NCI-H1105 treated with DMSO at 0.1 percent for 48 hours (cell line): ENCODE measurements around the gene EPGN.

Experiments
- DNase-seq: peaks from one replicate; lab custom pipeline; 2025; lab: John Stamatoyannopoulos, UW

The EPGN gene

GRCh38 chr4:74308215-74308614 lies at the start of gene EPGN:
EPGN (plus strand) TSS chr4:74308470; CDS start chr4:74308534, 64 bp downstream.
- DNase-seq: no peak

DNA sequence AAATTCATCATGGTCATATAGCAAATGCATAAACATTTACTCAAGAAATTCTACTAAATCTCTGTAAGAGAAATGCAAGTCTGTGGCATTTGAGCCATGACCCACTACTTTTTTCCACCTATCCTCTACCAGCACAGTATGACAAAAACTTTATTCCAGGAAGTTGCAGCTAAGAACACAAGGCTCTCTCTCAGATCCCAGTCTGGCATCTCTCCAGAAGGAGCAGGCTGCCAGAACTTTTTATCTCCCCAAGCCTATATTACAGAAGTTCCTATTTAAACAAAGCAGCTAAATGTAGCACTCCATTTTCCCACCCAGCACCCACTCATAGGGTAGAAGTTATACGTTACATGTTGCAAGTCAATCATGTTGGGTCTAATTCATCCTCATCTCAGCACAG lies 49.3 kb upstream of the EPGN start:
- no peak for DNase-seq

DNA sequence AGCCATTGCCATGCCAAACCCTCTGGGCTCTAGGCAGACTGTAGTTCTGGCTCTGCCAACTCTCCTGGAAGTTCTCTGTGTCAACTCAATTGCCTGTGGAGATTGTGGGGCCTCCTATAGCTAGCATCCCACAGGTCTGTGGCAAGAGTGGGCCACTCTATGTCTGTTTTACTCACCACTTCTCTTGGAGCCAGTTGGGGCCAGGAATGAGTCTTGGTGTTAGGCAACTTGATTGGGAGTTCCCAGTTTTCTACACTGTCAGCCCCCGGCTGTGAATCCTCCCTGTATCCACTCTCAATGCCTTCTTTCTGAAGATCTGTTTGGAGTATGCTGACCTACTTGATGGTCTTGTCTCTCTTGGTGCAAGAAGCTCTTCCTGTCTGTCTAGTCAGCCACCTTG lies 48.2 kb upstream of the EPGN start:
- no peak for DNase-seq

- peak; percentile 10 for DNase-seq
Measured at GRCh38 chr4:74262522-74262921, 45.7 kb upstream of the EPGN start.

- no peak for DNase-seq
Measured at GRCh38 chr4:74263551-74263950, 44.7 kb upstream of the EPGN start.

DNA sequence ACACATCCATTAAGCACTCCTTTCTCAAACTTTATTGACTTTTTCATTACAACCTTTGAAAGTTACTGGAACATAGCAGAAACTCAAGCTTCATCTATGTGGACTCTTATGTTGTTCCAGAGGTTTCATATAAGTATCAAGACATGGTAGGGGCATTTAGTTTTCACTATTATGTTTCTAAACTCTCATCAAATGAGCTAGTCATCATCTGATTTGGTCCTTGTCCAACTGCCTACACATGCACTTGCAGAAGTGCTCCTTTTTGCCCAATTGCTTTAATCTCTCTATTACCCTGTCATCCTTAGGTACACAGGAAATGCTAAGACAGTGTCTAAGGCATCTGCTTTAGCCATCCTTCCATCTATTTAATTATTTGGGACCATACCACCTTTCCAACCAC lies 42.2 kb upstream of the EPGN start:
- DNase-seq: no peak

- DNase-seq: peak; percentile 30
Measured at GRCh38 chr4:74267998-74268606, 40.2 kb upstream of the EPGN start.

DNA sequence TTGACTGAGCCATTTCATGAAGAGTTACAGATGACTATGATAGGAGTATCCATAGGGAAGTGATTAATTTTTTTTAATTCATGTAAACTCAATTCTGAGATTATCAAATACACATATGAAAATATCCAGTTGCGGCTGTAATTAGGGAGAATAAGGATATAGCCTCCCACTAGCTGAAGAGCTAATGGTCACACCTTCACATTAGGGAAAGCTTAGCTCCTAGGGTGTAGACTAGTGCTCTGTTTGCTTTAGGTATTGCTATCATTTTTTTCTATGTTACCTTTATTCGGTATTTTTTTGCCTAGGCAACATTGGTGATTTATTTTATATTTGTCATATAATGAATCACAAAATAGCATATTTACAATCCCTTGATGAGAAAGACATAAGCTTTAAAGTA lies 39.6 kb upstream of the EPGN start:
- no peak for DNase-seq

DNA sequence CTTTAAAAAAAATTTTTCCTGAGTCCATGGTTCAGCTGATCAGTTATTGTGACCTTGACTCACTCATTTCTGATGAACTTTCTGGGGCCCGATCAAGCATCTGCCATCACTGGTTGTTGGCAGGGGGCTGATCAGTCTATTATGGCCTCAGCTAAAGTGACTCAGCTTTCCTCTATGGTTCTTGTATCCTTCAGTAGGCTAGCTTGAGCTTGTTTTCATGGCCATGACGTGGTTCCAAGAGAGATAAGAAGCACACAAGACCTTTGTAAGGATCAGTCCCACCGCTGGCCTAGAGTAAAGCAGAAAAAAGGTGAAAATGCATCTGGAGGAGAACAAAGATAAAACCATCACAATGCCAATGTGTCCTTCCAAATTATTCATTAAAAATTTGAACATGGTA lies 29.8 kb upstream of the EPGN start:
- DNase-seq: no peak

- no peak for DNase-seq
Measured at GRCh38 chr4:74279716-74280115, 28.6 kb upstream of the EPGN start.

DNA sequence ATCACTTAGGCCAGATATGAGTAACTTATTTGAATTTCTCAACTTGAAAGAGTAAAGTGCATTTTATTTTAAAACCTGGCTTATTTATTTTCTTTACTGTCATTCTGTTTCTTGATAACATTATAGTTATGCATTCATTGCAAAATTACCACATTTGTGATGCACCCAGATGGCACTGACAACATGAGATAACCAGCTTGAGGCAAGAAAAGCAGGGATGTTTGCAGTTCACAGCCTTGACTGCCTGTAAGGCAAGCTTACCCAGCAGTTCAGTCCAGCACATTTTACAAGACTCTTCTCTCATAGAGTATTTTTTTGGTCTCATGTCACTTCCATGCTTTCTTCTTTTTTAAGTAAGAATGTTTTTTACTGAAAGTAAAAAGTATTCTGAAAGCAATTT lies 25.3 kb upstream of the EPGN start:
- DNase-seq: no peak

DNA sequence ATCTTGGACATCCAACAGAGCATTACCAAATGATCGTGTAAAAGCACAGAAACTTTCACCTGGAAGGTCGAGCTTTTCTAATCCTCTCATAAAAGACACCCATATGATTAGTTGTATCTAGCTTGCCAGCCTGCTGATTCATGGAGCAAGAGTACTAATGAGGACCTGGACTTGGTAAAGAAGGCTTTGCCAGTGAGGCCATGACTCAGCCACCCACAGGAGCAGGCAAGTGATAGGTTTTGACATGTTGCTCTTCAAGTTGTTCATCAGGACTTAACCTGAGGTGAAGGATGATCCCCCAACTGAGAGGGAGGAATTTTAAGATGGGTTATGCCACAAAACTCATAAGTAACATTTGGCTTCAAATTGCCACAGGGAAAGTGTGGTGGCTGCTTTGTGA lies 24.7 kb upstream of the EPGN start:
- no peak for DNase-seq

DNA sequence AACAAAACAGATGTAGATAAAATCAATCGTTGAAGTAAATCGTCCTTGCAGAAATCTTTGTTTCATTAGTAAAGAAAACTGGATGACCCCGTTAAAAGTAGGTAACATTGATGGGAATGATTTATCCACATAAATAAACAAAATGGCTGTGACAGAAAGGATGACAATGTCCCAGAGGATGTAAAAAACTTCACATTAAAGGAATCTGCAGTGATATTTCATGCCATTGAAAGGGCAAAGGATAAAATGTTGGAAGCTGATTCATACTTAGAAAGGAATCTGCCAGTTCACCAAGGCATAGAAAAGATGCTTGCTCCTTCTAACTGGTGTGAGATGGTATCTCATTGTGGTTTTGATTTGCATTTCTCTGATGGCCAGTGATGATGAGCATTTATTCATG lies 24.2 kb upstream of the EPGN start:
- no peak for DNase-seq

DNA sequence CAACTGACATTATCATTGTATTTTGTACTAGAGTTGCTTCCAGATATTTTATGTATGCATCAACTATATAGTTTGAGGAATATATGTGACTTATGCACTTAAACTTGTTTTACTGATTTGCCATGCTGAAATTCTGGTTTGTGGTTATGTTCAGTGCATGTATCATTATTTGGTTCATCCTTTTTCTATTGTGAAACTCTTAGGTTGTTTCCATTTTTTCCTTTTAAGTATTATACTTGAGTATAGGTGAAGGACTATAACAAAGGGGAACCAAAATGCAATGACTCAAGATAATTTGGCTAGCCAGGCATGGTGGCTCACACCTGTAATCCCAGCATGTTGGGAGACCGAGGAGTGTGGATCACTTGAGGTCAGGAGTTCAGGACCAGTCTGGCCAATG lies 21.1 kb upstream of the EPGN start:
- DNase-seq: no peak

- no peak for DNase-seq
Measured at GRCh38 chr4:74287791-74288190, 20.5 kb upstream of the EPGN start.

DNA sequence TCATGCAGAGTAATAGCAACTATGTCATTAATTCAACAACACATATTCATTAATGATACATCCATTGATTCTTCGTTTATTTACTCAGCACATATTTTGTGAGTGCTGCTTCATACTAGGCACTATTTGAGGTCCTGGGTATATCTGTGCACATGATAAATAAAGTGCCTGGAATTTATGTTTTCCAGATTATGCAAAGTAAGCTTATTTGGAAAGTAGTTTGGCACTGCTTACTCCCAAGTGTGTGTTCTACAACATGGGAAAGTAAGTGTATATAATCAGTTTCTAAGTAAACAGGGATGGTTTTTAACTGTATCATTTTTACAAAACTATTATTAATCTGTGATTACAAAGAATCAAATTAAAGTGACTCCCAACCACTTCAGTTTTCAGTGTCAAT lies 16.8 kb upstream of the EPGN start:
- DNase-seq: no peak

- no peak for DNase-seq
Measured at GRCh38 chr4:74292111-74292870, 16.0 kb upstream of the EPGN start.

DNA sequence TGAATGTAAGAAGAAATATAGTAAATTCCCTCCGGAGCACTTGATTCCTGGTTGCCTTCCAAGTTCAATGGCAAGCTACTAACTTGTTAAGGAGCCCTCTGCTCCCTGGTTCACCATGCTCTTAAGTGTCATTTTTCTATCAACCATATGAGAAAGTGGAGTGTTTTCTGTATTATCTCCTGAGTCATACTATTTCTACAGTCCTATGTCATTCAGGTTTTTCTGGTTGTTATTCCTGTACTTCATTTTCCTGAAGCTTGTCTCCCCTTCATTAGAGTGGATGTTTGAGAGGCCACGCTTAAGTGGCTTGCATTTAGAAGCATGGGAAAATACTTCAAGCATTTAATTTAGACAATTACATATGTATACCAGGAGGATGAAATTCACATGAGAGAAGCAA lies 14.7 kb upstream of the EPGN start:
- DNase-seq: no peak

GRCh38 chr4:74294681-74295080 lies 13.6 kb upstream of the EPGN start:
- DNase-seq: no peak

- DNase-seq: no peak
Measured at GRCh38 chr4:74297539-74297938, 10.7 kb upstream of the EPGN start.

GRCh38 chr4:74304095-74304625 lies 4.1 kb upstream of the EPGN start:
- DNase-seq: no peak

GRCh38 chr4:74305000-74305399 lies 3.3 kb upstream of the EPGN start:
- DNase-seq: no peak

DNA sequence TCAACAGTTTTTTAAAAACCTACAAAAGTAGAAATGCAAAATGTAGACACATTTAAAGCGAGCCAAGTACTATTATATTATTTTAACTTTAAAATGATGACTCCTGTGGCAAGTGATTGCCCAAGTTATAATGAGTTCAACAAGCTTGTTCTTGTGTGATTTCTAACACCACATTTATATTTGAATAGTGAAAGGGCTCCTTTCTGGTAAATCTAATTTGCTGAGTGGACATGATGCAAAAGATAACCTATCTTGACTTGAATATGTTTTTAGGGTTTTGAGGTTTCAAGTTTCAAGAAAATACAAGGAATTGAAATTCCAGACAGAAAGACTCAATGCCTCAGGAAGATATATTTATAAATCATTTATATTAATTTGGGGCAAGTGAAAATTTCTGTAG lies 1.1 kb upstream of the EPGN start:
- DNase-seq: no peak

DNA sequence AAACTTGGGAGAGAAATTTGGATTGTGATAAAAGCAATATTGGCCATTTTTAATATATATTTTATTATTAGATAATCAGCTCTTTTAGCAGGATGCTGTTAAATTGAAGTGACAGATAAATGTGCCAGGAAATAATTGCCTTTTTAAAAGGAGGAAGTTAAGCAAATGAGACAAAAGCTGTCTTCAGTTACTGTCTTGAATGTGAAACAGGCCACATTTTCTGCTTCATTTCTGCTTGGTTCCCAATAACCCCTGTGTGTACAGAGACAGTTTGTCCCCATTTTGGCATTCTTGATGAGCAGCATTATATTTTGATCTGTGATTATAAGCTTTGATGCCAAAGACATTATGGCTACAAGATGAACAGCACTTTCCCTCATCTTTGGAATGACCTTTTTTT lies 953 bp downstream of the EPGN start:
- DNase-seq: no peak
